ENCODE measurements around the gene PIWIL4.
A peak's percentile ranks its signal among the peaks of the same experiment; 100 is the strongest.

GRCh38 chr11:94544646-94545263 is 22.4 kb upstream of the PIWIL4 start:
- no peak for TF ChIP-seq POLR2A (IDR thresholded peaks at IDR 0.05)
- peak in 1 of 12 donors; percentile 8 for TF ChIP-seq CTCF (IDR thresholded peaks at IDR 0.05)
